GM10248 (cell line): ENCODE results near the gene TBC1D5.
"Not testable (repeated sequence)": the region's sequence is repeated elsewhere in the genome, so short reads cannot be mapped to it uniquely, and the experiment has no call there.

Source experiments
- CTCF ChIA-PET: fragments of 300-600 bp; sonication (Branson Sonifier 250); formaldehyde crosslinking; extraction: SDS; loops from one replicate; lab custom pipeline; 2021; ENCODE audit warnings: antibody characterized with exemption; lab: Yijun Ruan, JAX
- POLR2A ChIA-PET: fragments of 350-650 bp; sonication (Branson Sonifier 250); formaldehyde crosslinking; extraction: SDS; loops from one replicate; lab custom pipeline; 2020; ENCODE audit warnings: antibody characterized with exemption; lab: Yijun Ruan, JAX
- DNase-seq: peaks from one replicate; pipeline ENCODE4 v3.0.0; 2012; ENCODE audit errors: extremely low spot score
- CTCF ChIP-seq: IDR thresholded peaks from 2 replicates; pipeline ENCODE4 v1.5.1; 2012; ENCODE audit warnings: mild to moderate bottlenecking, low read depth; ENCODE audit errors: extremely low read depth, missing control alignments, control extremely low read depth

Gene TBC1D5

DNA sequence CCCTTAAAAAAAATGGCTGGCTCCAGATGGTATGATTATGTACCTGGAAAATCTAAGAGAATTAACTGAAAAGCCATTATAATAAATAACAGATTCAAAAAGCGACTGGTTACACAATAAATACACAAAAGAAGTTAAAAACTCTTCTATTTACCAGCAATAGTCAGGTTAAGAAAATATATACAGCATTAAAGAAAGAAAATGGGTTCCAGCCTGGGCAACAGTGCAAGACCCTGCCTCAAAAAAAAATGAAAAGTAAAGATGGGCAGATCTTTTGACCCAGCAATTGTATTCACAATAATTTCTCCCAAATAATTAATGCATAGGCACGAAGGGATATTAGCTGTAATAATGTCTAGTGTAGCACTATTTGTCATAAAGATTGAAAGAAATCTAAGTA is 8.7 kb downstream of the TBC1D5 start:
- no peak for DNase-seq
- POLR2A ChIA-PET = no interaction called here
- TF ChIP-seq CTCF = no peak
- CTCF ChIA-PET = interaction anchor here (1.1 kb wide), 1 partner anchor 12 kb away, joined by 3 read pairs; no protein-coding TSS in a partner anchor

DNA sequence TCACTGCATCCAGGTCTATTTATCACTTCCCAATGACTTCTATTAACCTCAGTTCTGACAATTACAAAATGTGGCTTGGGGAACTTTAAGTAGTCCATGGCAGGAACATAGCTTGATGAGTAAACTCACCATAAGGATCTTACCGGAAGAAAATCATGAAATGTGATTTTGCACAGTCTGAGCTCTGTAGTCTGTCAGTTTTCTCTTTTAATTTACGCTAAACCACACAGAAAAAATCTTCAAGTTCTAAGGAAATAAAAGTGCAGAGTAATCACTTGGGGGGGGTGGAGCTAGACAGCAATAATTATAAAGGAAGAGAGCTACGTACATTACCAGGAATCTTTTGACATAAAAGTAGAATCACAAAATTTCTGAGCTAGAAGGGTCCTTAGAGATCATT is 9.2 kb downstream of the TBC1D5 start:
- DNase-seq = no peak
- TF ChIP-seq CTCF = no peak
- ChIA-PET CTCF (interaction anchor here (1.1 kb wide), 1 partner anchor 11 kb away, joined by 3 read pairs; no protein-coding TSS in a partner anchor), POLR2A (no interaction called here)

- DNase-seq = no peak
- CTCF ChIA-PET = interaction anchor here (0.7 to 1.5 kb wide), 2 partner anchors 10 to 17 kb away, joined by 3 to 5 read pairs; no protein-coding TSS in a partner anchor
- TF ChIP-seq CTCF = no peak
- POLR2A ChIA-PET = interaction anchor here (1.5 kb wide), 1 partner anchor 12 kb away, joined by 3 read pairs; the partner anchor contains the start of gene TBC1D5
Measured at GRCh38 chr3:17730318-17730967, 12.0 kb downstream of the TBC1D5 start.

DNA sequence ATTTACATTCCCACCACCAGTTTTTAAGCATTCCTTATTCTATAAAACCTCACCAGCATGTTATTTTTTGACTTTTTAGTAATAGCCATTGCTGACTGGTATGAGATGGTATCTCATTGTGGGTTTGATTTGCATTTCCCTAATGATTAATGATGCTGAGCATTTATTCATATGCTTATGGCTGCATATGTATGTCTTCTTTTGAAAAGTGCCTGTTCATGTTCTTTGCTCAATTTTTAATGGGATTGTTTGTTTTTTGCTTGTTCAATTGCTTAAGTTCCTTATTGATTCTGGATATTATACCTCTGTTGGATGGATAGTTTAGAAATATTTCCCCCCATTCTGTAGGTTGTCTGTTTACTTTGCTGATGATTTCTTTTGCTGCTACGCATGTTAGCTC is 16.1 kb downstream of the TBC1D5 start:
- CTCF ChIA-PET = no interaction called here
- TF ChIP-seq CTCF = no peak
- POLR2A ChIA-PET = no interaction called here
- no peak for DNase-seq

DNA sequence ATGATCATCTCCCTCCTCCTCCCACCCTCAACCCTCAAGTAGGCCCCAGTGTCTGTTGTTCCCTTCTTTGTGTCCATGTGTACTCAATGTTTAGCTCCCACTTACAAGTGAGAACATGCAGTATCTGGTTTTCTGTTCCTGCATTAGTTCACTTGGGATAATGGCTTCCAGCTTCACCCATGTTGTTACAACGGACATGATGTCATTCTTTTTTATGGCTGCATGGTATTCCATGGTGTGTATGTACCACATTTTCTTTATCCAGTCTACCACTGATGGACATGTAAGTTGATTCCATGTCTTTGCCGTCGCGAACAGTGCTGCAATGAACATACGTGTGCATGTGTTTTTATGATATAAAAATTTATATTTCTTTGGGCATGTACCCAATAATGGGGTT is 16.6 kb downstream of the TBC1D5 start:
- CTCF ChIA-PET, POLR2A ChIA-PET, DNase-seq: not testable (repeated sequence)

GRCh38 chr3:17724948-17725347 is 17.5 kb downstream of the TBC1D5 start:
- no peak for TF ChIP-seq CTCF
- POLR2A ChIA-PET = no interaction called here
- CTCF ChIA-PET = interaction anchor here (1.6 kb wide), 1 partner anchor 14 kb away, joined by 3 read pairs; no protein-coding TSS in a partner anchor
- DNase-seq = no peak

DNA sequence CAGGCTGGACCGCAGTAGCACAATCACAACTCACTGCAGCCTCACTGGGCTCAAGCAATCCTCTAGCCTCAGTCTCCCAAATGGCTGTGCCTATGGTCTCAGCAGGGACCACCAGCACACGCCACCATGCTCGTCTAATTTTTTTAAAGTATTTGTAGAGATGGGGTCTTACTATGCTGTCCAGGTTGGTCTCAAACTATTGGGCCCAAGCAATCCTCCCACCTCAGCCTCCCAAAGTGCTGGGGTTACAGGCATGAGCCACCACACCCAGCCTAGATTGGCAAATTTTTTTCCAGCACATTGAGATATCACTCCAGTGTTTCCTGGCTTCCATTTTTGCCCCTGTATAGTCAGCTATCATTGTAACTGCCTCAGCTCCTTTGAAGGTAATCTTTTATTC is 18.3 kb downstream of the TBC1D5 start:
- DNase-seq = no peak
- no peak for TF ChIP-seq CTCF
- POLR2A ChIA-PET = no interaction called here
- CTCF ChIA-PET = interaction anchor here (1.6 kb wide), 1 partner anchor 14 kb away, joined by 3 read pairs; no protein-coding TSS in a partner anchor
